Activated naive CD4-positive, alpha-beta T cell treated with anti-CD3 and anti-CD28 coated beads, Interleukin-2, amount 50 U/mL, for 16 hours (primary cell): ENCODE measurements around the gene FAM124A.

ENCODE experiments used
- DNase-seq: peaks from one replicate; pipeline ENCODE4 v3.0.0-alpha.2; 2020

Gene FAM124A

DNA sequence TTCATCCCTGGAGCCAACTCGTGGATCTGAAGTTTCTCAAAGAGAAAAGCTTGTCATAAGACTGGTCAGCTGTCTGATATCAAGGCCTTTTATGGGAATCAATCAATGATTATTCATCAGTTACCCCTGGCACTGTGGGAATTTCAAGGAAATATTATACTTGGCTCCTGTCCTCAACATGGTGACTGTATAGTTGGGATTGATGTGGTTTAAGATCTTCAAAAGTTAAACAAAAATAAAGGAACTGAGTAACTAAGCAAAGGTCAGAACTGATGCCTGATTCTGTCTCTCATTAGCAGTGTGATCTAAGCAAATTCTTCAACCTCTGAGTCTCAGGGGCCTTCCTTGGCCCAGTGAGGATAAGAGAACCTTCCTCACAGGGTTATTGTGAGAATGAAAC is 95.1 kb downstream of the FAM124A start:
- DNase-seq = no peak

DNA sequence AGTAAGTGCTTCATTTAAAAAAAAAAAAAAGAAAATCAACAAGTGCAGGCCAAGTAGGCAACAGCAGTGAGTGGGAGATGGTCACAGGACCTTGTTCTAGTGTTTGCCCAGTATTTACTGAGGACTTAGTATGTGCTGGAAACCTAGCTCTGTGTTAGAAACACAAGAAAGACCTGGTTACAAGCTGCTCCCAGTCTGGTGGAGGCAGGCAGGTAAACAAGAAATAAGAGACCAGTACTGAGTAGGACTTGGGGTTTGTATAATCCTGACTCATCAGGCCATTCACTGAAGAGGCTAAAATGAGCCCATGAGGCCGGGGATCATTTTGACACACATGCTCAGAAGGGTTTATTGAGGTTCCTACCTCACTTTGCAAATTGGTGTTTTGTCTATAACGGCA is 95.8 kb downstream of the FAM124A start:
- DNase-seq = no peak

GRCh38 chr13:51318876-51319275 is 96.7 kb downstream of the FAM124A start:
- DNase-seq = no peak

- DNase-seq = no peak
Observed at GRCh38 chr13:51321836-51322235, 99.6 kb downstream of the FAM124A start.

GRCh38 chr13:51322826-51323225 is 100.6 kb downstream of the FAM124A start:
- DNase-seq = no peak

- DNase-seq = no peak
Observed at GRCh38 chr13:51323824-51324511, 101.8 kb downstream of the FAM124A start.

GRCh38 chr13:51324714-51325420 is 102.7 kb downstream of the FAM124A start:
- no peak for DNase-seq

GRCh38 chr13:51325837-51326236 is 103.6 kb downstream of the FAM124A start:
- DNase-seq = no peak

- DNase-seq = no peak
Observed at GRCh38 chr13:51326777-51327176, 104.6 kb downstream of the FAM124A start.

DNA sequence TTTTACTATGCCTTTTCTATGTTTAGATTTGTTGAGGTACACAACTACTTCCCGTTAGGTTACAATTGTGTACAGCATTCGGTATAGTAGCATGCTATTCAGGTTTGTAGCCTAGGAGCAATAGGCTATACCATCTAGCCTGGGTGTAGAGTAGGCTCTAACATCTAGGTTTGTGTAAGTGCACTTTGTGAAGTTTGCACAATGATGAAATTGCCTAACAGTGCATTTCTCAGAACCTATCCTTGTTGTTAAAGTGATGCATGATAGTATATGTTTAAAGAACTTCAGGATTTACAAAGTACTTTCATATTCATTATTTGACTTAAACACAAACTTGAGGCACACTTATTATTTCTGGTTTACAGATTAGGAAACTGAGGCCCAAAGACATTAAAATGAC is 105.8 kb downstream of the FAM124A start:
- no peak for DNase-seq

GRCh38 chr13:51328488-51328887 is 106.3 kb downstream of the FAM124A start:
- no peak for DNase-seq

DNA sequence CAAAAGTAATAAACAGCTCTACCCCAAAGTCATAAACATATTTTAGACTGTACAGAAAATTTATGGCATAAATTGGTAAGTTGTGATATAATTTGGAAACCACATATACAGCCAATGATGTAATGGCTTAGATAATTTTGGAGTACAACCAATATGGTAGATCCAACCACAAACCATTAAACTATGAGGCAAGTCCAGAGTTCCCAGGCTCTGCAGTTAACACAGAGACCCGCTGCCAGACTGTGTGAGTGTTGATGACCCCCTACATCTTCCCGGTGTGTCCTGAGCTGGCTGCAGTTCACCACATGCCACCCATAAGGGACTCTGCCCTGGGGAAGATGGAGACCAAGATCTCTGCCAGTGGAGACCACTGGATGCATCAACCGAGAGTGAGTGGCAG is 107.4 kb downstream of the FAM124A start:
- no peak for DNase-seq

DNA sequence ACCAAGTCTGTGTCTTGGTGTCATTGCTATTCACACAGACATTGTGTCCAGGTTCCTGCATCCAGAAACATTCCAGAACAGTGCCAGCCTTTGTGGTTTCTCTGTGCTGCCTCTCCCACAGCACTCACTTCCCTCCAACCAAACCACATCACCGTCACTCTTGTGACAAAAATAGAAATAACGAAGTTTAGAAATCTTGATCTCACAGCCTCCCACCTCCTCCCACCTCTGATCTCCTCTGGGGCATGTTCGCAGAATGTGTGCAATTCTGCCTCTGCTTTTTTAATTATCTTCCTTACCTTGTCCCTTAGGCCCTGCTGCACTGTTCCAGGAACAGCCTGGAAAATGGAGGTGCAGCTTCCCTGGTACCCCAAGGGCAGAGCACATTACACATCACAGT is 108.6 kb downstream of the FAM124A start:
- DNase-seq = no peak

DNA sequence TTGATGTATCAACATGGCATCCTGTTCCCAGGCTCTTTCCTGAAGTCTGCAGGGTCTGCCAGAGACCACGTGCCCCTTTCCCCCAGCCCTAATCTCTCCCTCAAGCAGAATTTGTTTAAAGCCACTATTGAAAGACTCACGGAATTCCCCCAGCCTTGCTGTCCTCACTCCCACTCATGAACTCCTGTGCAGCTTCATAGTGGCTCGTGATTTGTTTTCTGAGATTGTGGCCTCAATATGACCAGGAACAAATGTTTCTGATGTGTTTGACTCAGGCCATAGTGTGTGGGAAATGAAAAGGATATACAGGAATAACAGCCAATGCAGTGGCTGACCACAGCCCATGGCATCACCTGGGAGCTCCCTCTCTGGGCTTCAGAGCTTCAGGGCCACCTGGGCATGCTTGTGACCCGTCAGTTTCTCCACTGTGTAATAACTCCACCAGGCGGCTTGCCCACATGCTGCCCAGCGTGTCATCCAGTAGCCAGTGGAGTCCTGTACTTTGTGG is 109.2 kb downstream of the FAM124A start:
- DNase-seq = no peak

DNA sequence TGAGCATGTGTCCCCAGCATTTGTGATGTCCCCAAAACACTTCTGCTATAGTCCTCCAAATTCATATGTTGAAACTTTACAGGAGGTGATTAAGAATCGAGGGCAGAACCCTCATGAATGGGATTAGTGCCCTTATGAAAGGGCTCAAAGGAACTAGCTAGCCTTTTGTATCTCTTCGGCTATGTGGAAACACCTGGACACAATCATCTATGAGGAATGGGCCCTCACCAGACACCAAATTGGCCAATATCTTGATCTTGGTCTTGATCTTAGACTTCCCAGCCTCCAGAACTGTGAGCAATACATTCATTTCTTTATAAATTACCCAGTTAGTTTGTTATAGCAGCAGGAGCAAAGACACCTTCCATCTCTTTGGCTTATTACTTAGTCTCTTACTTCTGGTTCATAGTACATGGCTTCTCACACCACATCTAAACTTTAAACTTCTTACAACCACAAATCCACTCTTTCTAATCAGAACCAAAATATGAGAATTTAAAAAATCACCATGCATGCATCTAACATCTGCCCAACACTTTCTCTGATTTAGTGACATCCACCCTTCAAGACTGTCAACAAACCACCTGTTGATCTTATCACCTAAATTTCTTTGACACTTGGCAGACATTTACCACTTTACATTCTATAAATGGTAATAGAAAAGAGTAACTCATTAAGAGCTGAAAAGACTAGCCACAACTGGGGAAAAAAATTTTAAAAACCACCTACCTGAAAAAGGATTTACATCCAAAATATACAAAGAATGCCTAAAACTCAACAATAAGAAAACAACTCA is 110.6 kb downstream of the FAM124A start:
- no peak for DNase-seq

- DNase-seq = no peak
Observed at GRCh38 chr13:51333421-51333820, 111.2 kb downstream of the FAM124A start.

- no peak for DNase-seq
Observed at GRCh38 chr13:51333826-51334225, 111.6 kb downstream of the FAM124A start.
